WI38 (cell line): Measurements from ENCODE around the gene NT5DC3.

ENCODE experiments used
- H3K4me3 ChIP-seq: 2 replicates; pipeline ENCODE4 v1.5.1; 2011; ENCODE audit warnings: low read depth, mild to moderate bottlenecking, control low read depth, low read length
- TF ChIP-seq, protein P1 (sequence below): IDR thresholded peaks from 2 replicates; pipeline ENCODE4 v1.5.1; 2012; ENCODE audit warnings: low read depth, mild to moderate bottlenecking, control low read depth, low read length

The NT5DC3 gene

DNA sequence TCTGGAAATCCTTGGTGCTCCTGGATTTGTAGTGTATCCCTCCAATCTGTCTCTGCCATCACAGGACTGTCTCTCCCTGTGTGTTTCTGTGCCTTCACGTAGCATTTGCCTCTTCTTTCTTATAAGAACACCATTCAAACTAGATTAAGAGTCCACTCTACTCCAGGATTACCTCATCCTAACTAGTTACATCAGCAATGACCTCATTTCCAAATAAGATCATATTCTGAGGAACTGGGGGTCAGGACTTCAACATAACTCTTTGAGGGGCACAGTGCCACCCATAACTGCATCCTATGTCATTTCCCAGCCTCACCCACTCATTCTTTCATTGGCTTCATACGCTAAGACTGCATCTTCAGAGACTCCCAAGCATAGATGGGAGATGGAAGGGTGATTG lies 106.2 kb downstream of the NT5DC3 start:
- TF ChIP-seq, protein P1, sequence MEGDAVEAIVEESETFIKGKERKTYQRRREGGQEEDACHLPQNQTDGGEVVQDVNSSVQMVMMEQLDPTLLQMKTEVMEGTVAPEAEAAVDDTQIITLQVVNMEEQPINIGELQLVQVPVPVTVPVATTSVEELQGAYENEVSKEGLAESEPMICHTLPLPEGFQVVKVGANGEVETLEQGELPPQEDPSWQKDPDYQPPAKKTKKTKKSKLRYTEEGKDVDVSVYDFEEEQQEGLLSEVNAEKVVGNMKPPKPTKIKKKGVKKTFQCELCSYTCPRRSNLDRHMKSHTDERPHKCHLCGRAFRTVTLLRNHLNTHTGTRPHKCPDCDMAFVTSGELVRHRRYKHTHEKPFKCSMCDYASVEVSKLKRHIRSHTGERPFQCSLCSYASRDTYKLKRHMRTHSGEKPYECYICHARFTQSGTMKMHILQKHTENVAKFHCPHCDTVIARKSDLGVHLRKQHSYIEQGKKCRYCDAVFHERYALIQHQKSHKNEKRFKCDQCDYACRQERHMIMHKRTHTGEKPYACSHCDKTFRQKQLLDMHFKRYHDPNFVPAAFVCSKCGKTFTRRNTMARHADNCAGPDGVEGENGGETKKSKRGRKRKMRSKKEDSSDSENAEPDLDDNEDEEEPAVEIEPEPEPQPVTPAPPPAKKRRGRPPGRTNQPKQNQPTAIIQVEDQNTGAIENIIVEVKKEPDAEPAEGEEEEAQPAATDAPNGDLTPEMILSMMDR, result no peak
- no peak overlapping the region for H3K4me3 ChIP-seq

DNA sequence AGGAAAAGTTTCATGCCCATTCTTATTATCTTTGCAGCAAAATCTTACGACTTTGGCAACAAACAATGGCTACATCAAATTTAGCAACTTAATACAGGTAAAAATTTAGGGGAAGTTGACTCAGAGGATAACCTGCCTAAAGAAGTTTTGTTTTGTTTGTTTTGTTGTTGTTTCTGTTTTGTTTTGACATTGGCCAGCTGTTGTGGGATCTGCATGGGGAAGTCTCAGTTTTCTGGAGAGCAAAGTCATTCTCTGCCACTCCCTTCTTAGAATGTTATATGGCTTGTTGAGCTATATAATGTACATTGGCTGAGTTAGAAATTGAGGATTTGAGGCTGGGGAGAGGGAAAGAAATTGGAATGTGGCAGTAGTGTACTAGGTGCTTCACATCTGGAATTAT lies 109.5 kb downstream of the NT5DC3 start:
- H3K4me3 ChIP-seq, result no peak overlapping the region
- TF ChIP-seq, protein P1, result no peak

DNA sequence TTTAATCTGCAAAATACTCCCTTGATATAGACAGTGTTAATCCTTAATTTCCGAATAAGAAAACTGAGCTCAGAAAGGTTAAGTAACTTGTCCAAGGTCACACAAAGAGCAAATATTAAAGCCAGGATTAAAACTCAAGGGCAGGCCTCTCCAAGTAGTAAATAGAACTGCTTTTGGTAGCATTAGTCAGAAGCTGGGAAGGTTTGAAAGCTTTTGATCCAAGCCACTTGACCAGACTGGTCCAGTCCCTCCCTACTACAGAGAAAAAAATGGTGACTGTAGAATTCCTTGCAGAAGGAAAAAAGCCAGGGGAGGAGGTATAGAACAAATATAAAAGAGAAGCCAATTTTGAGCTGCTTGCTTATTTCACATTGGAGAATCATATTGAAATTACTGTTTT lies 111.5 kb downstream of the NT5DC3 start:
- H3K4me3 ChIP-seq, result no peak overlapping the region
- TF ChIP-seq, protein P1, result no peak

DNA sequence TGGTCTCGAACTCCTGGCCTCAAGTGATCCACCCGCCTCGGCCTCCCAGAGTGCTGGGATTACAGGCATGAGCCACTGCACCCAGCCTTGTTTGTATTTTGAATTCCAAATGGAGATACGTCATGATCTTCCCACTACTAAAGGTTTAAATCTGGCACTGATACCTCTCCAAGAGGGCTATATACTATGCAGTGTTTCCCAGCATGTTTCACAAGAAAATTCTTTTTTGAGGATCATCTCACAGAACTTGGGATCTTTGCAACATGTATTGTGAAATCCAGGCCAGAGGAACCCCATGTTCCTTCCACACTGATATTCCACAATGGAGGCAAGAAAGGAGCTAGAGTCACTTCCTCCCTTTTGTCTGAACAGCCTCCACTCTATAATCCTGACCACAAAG lies 112.7 kb downstream of the NT5DC3 start:
- TF ChIP-seq, protein P1, result no peak
- no peak overlapping the region for H3K4me3 ChIP-seq

DNA sequence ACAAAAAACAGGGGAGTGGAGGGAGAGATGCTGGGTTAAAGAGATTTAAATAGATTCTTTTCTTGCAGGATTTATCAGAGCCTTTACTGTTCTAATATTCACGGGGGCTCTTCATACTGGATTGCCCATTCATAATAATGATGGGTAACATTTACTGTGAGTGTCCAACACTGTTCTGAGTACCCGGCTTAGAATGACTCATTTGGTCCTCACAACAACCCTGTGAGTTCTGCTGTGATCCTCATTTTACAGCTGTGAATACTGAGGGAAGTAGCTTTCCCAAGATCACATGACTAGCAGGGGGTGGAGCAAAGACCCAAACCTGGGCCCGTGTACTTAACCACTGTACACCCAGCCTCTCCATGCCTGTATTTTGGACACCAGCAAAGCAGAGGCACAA lies 113.4 kb downstream of the NT5DC3 start:
- TF ChIP-seq, protein P1, result no peak
- H3K4me3 ChIP-seq, result no peak overlapping the region

DNA sequence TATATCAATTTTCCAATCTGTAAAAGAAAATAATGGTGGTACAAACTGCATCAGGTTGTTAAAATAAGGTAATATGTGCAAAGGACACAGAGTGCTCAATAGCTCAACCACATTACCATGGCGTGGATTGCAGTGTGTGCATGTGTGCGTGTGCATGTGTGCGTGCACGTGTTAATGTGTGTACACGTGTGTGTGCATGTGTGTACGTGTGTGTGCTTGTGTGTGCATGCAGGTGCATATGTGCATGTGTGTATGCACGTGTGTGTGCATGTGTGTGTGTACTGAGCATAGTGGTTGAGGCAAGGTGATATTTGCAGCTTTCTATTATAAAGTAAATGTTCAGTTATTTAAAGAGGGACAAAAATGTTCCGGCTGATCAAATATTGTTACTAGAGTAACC lies 115.6 kb downstream of the NT5DC3 start:
- H3K4me3 ChIP-seq, result no peak overlapping the region
- TF ChIP-seq, protein P1, result no peak
